ENCODE results near the gene SCN1A. TPM values are rescaled to one million over a fixed set of nuclear protein-coding genes. Genes with fewer than 3 reads are reported as not detected.

Gene SCN1A
- total and polyA plus RNA-seq, 2 of the 8 experiments (the other 6 are each of a cell fraction or from before 2014, with no cell fraction given), result 0.18 to 1.9 TPM

DNA sequence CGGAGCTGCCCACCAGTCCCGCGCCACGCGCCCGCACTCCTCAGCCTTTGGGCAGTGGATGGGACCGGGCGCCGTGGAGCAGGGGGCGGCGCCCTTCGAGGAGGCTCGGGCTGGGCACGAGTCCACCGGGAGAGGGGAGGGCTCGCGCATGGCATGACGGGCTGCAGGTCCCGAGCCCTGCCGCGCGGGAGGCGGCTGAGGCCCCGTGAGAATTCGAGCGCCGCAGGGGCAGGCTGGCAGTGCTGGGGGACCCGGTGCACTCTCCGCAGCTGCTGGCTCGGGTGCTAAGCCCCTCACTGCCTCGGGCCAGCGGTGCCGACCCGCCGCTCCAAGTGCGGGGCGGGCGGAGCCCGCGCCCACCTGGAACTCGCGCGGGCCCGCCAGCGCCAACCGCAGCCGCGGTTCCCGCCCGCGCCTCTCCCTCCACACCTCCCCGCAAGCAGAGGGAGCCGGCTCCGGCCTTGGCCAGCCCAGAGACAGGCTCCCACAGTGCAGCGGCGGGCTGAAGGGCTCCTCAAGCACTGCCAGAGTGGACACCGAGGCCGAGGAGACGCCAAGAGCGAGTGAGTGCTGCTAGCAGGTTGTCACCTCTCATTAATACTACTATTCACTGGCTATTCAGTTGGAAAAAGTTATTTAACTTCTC, 170.7 kb downstream of the SCN1A start:
- Histone ChIP-seq H3K14ac (ENCODE audit: insufficient read length) (no peak overlapping the region), H2AFZ (ENCODE audit: low read length) (no peak overlapping the region), H4K5ac (ENCODE audit: insufficient read length, low read depth, low read length) (no peak overlapping the region), H3K4me1 (replicated peaks in 1 of 4; ENCODE audit: control insufficient read depth in 3 of 4, insufficient read depth in 4 of 4, low read length in 3 of 4) (peaks cover 0 to 2% (median 0%) of the 10 kb centered on the region in 4 experiments; a peak in 2 of 7 replicates), H2BK20ac (ENCODE audit: low read length) (no peak overlapping the region), H3K36me3 (ENCODE audit: control insufficient read depth in 2 of 4, insufficient read depth in 4 of 4, low read length in 3 of 4) (peaks cover 0 to 6% (median 0%) of the 10 kb centered on the region in 4 experiments; a peak in 1 of 8 replicates), H2BK12ac (ENCODE audit: low read depth, low read length) (no peak overlapping the region), H3K27me3 (replicated peaks in 1 of 4; ENCODE audit: control insufficient read depth in 3 of 4, extremely low read depth in 1 of 4, insufficient read depth in 3 of 4, low read length in 3 of 4) (no peaks in the 10 kb centered on the region), H4K8ac (ENCODE audit: extremely low read depth, insufficient read depth, low read length) (no peak overlapping the region), H2BK15ac (ENCODE audit: low read length) (no peak overlapping the region), H3K56ac (replicated peaks; ENCODE audit: insufficient read length, low read depth, low read length) (no peak overlapping the region), H2BK5ac (ENCODE audit: low read depth, low read length) (no peak overlapping the region), H2AK5ac (ENCODE audit: low read depth, low read length) (no peak overlapping the region), H4K20me1 (replicated peaks in 1 of 2; ENCODE audit: control insufficient read depth in 1 of 2, insufficient read depth in 2 of 2, low read length in 2 of 2) (no peaks in the 10 kb centered on the region), H4K91ac (replicated peaks; ENCODE audit: insufficient read length, low read length) (no peak overlapping the region), H3K9ac (replicated peaks in 1 of 4; ENCODE audit: extremely low read depth in 1 of 4, low read depth in 3 of 4, low read length in 3 of 4) (no peak overlapping the region), H3K4me2 (ENCODE audit: insufficient read depth in 1 of 2, low read depth in 2 of 2, low read length in 2 of 2) (no peak overlapping the region), H3K79me1 (ENCODE audit: low read depth, low read length) (no peaks in the 10 kb centered on the region), H3K18ac (ENCODE audit: extremely low read depth, low read length) (no peak overlapping the region), H3K23me2 (ENCODE audit: low read depth, low read length) (peaks cover 2% of the 10 kb centered on the region; the same call in 1 of the 2 replicates), H3K79me2 (ENCODE audit: control insufficient read depth in 1 of 2, insufficient read depth in 2 of 2, low read length in 2 of 2) (peaks cover 0 to 12% of the 10 kb centered on the region in 2 experiments; a peak in 2 of 4 replicates), H3K9me3 (ENCODE audit: insufficient read depth in 2 of 2, low read depth in 1 of 2, low read length in 1 of 2) (peaks cover 0 to 8% of the 10 kb centered on the region in 2 experiments; a peak in 2 of 4 replicates), H3K4ac (replicated peaks; ENCODE audit: insufficient read length, low read depth, low read length) (no peak overlapping the region), H3K23ac (ENCODE audit: insufficient read length) (no peak overlapping the region), H3K4me3 (ENCODE audit: extremely low read depth in 1 of 4, insufficient read depth in 2 of 4, low read depth in 3 of 4, low read length in 4 of 4) (no peak overlapping the region), H2BK120ac (replicated peaks; ENCODE audit: low read depth, low read length) (no peak overlapping the region), H3K27ac (ENCODE audit: low read depth, low read length) (no peak overlapping the region)
- no peak for FAIRE-seq
- no peak for DNase-seq (ENCODE audit: low read depth in 1 of 2, low spot score in 2 of 2)
- ChIA-PET CTCF (ENCODE audit: partially characterized antibody) (interaction anchor here (0.6 to 3.0 kb wide), 8 partner anchors 8 to 314 kb away, joined by 3 to 27 read pairs (median 4); partner anchors contain the start of gene SCN1A), POLR2A (ENCODE audit: partially characterized antibody) (interaction anchor here (1.0 kb wide), 1 partner anchor 14 kb away, joined by 3 read pairs; no protein-coding TSS in a partner anchor)
- WGBS, 2 experiments (ENCODE audit: extremely low coverage in 1 of 2, insufficient coverage in 1 of 2, insufficient read length in 1 of 2, insufficient replicate concordance in 2 of 2, low coverage in 1 of 2, low lambda C conversion rate in 2 of 2, missing lambda C conversion rate in 1 of 2), result 95% methylated on average over 32 of the region's 60 CpGs; no CpG with 5 or more reads in 1 of the 2 experiments
- TF ChIP-seq JUND (IDR thresholded peaks at IDR 0.05; ENCODE audit: low read length) (no peak), SAP30 (IDR thresholded peaks at IDR 0.05; ENCODE audit: insufficient read depth, insufficient replicate concordance, low read length) (no peak), HDAC2 (IDR thresholded peaks at IDR 0.05; ENCODE audit: borderline replicate concordance in 1 of 2, low read depth in 2 of 2, low read length in 2 of 2) (no peak), TAF7 (optimal IDR thresholded peaks at IDR 0.05; ENCODE audit: borderline replicate concordance, low read depth, low read length) (no peak), CTBP2 (IDR thresholded peaks at IDR 0.05; ENCODE audit: borderline replicate concordance, insufficient read depth, insufficient read length, low read length) (no peak), SIX5 (IDR thresholded peaks at IDR 0.05; ENCODE audit: low read depth, low read length) (no peak), EP300 (IDR thresholded peaks at IDR 0.05; ENCODE audit: borderline replicate concordance in 1 of 2, low read depth in 2 of 2, low read length in 2 of 2) (no peak)
- TF ChIP-seq, protein P1, sequence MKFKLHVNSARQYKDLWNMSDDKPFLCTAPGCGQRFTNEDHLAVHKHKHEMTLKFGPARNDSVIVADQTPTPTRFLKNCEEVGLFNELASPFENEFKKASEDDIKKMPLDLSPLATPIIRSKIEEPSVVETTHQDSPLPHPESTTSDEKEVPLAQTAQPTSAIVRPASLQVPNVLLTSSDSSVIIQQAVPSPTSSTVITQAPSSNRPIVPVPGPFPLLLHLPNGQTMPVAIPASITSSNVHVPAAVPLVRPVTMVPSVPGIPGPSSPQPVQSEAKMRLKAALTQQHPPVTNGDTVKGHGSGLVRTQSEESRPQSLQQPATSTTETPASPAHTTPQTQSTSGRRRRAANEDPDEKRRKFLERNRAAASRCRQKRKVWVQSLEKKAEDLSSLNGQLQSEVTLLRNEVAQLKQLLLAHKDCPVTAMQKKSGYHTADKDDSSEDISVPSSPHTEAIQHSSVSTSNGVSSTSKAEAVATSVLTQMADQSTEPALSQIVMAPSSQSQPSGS (IDR thresholded peaks at IDR 0.05; ENCODE audit: low read length), result no peak
